HG03469 (cell line): ENCODE data around the gene CDK5RAP2.

Source experiments
- ATAC-seq: cut with Tn5 transposase; IDR thresholded peaks from one replicate; pipeline ENCODE4 v1.9.1; 2021; ENCODE audit warnings: mild to moderate bottlenecking, moderate library complexity, moderate number of reproducible peaks; ENCODE audit not compliant: unreplicated experiment

Gene CDK5RAP2

DNA sequence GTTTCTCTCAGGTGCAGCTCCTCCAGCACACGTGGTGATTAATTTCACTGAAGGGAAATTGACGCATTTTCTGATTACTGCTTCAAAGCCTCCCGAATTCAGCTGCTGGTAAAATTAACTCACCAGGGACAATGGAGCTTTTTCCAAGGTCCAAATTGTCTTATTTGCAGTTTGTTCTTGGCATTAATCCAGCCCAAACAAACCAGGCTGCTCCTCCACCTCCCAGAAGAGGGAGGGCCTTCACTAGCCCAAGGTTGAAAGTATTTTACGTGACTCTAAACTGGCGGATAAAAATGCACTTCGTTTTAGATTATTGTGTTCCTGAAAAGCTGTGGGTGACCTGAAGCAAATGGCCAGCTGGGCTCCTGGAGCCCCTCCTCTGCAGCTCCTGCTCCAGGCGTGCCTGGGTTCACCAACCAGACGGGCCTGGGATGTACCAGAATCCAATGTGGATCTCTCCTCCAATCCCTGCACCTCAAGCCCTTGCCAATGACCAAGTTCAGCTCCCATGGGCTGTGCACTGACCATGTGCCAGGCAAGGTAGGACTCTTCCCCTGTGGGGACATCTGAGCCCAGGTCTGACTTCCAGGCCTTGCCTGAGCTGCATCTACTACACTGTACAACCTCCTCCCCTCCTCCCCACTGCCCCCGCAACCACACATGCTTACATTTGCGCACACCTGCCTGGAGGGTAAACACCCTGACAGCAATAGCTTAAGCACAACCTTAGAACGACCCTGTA is 193.4 kb downstream of the CDK5RAP2 start:
- no peak for ATAC-seq

DNA sequence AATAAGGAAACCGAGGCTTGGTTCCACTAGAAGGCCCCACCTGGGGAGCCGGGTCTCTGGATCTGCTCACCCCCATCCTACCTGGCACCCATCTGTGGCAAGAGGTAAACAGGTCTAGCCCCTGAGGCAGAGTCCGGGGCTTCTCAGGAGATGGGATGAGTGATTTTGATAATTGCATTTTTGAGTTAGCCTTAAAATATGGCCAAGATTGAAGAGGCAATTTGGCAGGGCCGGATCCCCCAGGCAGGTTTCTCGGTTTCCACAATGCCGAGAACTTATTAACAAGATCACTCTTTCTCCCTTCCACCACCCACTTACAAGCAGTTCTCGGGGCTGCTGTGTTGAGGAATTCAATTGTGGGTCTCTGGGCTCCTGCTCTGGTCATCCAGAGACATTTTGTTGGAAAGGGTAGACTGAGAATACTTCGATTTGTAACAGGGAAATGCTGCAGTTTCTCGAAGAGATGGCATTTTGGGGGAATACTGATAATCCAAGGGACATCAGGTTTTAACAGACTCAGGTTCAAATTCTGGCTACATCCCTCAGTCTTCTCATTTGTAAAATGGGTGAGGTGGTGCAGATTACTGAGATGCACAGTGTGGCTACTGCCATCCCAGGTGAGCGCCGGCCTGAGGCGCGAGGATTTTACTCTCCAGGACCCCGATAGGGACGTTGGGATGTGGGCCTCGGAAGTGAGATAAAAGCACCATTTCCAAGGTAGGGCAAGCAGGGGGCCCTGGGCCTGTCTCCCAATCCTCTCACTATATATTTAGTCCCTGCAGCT is 194.2 kb downstream of the CDK5RAP2 start:
- ATAC-seq = no peak

DNA sequence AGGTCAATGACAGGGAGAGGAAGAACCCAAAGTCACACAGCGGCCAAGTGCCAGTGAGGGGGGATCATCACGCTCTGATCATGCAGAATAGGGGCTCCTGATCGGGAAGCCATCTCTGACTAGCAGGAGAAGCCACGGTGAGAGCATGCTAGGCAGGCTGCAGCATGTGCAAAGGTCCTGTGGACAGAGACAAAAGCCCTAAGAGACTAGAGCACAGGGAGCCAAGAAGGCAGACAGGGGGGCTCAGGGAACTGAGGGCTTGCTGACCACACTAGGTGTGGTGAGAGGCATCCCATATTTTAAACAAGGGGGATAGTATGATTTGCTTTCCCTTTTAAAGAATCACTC is 195.1 kb downstream of the CDK5RAP2 start:
- ATAC-seq = no peak

DNA sequence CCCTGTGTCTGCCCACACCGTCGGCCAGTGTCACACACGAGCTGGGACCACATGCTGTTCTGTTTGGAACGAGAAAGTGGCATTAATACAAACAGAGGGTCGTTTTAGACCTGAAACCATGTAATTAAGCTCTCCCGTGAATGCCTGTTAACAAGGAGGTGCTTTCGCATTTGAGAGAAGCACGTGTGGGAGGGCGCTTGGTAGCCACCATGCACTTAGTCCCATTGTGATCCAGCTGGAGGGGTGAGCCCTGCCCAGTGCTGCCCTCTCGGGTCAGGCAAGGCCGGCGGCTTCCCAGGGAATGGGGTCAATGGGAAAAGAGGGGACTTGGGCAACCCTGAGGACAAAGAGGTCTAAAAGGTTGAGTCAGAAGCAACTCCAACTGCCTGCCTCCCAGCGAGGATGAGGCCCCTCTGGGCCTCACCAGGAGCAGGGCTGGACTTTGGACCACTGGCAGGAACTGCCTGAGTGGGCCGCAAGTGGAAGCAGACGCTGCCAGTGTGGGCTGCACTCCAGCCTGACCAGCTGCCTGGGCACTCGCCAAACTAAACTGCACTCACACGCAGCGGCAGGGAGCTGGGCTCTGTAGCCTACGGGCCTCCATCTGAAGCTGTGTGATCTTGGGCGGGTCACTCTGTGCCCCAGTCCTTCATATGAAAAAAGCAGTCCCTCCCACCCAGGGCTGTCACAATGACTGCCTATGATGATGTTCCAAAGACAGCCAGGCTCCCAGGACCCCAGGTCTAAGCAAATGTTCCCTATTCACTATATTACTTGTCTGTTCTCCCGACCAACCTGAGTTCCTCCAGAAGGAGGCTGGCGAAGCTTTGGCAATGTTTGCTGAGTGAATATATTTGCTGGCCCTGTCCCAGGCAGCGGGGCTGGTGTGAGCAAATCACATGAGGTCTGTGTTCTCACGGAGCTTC is 195.7 kb downstream of the CDK5RAP2 start:
- ATAC-seq = no peak

DNA sequence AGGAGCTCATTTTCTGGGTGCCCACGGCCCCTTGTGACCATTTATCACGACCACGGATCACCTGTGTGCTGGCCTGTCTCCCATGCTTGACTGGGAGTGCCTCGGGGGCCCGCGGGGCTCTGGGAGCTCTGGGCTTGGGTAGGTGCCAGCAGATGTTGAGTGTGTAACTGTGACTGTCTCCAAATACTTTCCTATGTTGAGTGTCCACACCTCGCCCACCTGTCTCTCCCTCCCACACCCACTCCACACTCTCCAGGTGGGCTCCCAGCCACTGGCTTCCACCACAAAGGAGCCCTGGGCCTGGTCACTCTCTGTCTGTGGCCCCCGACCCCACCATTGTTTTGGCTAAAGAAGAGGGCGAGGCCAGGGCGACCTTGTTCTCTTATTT is 196.4 kb downstream of the CDK5RAP2 start:
- no peak for ATAC-seq

DNA sequence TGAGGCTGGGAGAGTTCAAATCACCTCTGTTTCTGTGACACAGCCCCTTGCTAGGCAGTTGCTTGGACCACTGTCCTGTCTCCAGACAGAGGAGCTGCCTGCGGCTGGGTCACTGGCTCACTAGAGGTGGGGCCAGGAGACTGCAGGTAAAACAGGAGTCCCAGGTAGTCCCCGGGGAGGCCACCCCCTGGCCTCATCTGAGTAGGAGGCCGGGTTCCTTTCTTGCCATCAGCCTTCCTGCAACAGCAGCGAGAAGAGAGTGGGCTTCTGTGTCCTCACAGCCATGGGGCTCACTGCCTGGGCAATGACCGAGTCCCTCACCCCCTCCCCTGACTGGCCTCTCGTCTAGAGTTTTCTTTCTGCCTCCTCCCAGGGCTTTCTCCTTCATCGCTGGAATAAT is 197.5 kb downstream of the CDK5RAP2 start:
- no peak for ATAC-seq

DNA sequence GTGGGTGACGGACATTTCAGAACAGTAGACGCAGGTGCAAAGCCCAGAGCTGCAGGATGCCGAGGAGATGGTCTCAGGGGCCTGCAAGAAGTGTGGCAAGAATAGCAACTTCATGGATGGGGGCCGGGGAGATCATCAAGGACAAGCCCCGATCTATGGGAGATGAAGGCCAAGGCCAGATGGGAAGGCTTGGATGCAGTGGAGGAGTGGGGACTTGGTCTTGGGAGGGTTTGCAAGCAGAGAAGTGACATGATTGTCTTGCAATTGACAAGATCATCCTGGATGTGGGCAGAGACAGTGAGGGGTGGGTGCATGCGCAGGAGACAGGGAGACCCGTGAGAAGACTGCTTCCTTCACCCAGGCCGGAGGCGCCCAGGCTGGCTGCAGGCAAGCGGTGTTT is 198.1 kb downstream of the CDK5RAP2 start:
- no peak for ATAC-seq

DNA sequence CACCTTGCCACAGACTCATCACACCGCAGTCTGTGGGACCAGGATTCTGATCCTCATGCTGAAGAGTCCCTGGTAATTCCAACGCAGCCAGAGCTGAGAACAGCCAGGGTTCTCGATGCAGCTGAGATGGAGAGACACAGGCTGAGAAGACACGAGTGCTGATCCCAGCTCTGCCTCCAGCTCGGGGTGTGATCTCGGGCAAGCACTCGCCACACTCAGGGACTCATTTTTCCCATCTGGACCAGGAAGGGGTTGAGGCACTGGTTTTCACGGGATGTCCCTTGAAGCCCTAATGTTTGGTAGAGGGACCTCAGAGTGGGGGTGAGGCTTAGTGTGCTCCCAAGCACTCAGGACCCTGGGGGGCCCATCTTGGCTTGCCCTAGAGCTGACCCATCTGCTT is 200.4 kb downstream of the CDK5RAP2 start:
- ATAC-seq = no peak

DNA sequence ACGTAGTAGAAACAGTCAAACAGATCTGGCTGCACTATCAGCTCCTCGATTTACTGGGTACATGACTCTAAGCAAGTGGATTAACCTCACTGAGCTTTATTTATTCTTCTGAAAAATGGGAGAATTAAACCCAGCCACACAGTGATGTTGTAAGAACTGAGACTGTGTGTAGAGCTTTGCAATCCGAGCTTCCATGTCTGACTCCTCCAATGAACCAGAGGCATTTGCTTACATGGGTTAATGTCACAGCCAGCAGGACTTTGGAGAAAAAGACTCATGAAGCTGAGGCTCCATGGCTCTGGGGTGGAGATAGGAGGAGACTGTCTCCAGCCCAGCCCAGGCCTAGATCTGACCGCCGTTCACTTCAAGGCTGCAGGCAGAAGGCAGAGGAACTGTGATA is 201.3 kb downstream of the CDK5RAP2 start:
- no peak for ATAC-seq

DNA sequence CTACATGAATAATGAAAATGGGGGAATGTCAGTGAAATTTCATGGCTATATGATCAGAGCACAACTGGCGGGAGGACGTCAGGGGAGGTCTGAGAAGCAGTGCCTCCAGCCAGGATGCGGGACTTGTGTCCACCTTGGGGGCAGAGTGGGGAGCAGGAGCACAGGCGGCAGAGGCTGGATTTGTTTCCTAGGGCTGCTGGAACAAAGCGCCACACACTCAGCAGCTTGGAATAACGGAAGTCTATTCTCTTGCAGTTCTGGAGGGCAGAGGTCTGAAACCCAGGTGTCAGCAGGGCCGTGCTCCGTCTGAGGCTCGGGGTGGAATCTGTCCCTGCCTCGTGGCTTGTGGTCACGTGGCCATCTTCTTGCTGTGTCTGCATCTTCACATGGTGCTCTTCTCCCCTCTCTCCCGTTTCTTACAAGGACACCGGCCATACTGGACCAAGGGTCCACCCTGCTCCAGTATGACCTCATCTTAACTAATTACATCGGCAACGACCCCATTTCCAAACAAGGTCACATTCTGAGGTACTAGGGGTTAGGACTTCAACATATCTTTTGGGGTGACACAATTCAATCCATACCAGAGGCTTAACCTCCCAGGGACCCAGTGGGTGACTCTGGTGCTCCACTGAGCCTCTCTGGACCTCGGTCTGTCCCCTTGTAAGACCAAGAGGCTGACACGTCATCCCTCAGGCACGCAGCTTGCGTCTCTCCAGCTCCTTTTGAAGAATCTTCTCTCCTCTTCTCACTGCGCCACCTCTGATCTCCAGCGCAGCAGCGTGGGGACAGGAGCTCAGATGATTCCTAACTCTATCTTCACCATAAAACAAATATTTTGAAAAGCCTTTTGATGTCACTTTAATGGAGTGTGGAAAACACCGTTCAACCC is 202.5 kb downstream of the CDK5RAP2 start:
- no peak for ATAC-seq

DNA sequence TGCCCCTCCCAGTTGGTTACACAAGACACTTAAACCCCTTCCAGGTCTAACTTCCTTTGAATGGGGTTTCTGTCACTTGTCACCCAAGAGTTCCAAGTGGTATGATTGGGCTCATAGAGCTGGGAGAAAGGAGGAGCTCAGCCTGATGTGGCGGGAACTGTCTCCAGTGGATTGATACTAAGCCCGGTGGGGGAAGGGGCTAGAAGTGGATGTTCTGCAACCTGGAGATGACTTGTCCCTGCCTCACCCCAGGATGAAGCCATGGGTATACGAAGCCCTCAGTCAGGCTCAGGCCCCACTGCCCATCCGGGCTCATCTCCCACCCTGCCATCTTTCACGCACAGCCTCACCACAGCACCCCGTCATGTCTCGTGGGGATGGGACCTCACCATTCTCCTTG is 203.9 kb downstream of the CDK5RAP2 start:
- ATAC-seq = no peak

DNA sequence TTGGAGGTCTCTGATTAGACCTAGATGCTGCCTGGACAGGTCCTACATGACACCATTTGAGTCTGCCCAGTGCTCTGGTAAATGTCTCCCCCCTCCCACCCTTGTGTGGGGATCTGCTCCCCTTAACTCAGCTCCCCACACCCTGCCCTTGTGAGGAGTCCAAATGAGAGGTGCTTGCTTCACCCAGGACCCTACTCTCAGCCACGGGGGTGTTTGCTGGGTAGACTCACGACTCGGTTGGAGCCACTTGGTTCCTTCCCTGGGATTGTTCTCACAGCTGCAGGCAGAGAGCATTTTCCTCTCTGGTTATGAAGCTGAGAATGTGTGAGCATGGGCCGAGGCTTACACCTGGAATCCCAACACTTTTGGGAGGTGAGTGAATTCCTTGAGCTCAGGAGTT is 204.7 kb downstream of the CDK5RAP2 start:
- no peak for ATAC-seq

DNA sequence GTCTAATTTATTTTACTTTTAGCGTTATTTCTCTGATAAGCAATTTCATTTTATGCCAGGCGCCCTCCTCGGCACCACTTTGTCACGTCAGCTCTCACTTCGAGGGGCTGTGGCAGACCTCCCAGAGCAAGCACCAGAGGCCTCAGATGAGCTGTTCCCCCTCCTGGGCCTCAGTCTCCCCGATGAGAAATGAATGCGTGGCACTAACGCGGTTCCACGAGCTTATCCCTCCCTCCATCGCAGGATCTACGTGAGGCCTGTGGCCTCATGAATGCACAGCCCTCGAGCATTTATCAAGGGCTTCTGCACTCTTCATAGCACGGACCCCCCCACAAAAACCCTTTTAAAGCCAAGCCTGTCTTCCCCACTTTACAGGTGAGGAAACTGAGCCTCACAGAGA is 205.2 kb downstream of the CDK5RAP2 start:
- no peak for ATAC-seq

DNA sequence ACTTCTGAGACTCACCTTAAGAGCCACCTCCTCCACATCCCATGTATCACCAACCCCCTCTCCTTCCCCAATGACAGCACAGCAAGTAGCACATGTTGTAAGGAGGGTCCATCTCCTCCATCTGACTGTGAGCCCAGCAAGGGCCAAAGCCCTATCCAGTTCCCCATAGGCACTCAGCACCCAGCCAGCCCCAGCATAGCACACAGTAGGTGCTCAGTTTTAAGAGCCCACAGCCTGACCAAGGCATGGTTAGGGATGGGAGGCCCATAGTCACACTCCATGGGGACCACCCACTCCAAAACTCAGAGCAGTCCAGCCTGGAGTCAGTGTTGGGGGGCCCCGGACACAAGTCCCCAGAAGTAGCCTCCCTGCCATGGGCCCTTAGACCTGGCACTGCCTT is 205.7 kb downstream of the CDK5RAP2 start:
- ATAC-seq = no peak

DNA sequence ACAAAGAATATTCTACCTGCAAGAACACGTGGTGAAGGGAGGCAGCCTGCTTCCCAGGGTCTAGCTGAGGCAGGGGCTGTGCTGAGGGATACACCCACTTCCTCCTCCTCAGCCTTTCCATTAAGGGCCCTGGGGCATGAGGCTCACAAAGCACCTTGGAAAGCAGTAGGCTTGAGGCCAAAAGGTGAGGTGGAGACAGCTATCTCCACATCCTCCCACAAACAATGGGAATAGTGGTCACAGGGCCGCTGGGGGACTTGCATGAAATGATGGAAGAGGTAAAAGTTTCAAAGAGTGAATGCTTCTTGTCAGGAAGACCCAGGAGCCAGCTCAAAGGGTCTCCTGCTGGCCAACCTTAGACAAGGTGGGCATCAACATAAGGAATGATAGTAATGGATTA is 207.9 kb downstream of the CDK5RAP2 start:
- no peak for ATAC-seq

DNA sequence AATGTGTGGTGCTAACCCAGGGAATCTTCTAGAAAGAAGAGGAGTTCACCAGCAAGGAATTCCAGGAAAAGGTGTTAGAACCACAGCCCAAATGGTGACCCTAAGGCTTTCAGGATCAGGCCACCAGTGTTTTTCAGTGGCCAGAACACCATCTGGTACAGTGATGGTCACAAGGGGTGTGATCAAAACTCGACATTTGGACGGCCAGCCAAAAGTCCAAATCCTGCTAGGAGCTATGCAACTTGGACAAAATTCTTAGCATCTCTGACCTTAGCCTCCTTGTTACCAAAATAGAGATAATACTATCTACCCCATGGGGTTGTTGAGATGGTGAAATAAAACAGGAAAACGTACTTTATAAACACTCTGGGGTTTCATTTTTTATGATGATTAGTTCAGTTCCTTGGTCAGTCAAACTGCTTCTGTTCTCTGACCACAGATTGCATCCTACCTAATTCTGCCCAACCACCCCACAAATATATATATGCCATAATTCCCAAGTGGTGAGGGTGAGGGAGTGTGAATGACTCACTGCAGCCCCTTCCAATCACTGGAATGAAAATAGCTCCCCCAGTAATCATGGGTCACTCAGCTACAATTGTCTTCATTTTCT is 210.3 kb downstream of the CDK5RAP2 start:
- ATAC-seq = no peak

DNA sequence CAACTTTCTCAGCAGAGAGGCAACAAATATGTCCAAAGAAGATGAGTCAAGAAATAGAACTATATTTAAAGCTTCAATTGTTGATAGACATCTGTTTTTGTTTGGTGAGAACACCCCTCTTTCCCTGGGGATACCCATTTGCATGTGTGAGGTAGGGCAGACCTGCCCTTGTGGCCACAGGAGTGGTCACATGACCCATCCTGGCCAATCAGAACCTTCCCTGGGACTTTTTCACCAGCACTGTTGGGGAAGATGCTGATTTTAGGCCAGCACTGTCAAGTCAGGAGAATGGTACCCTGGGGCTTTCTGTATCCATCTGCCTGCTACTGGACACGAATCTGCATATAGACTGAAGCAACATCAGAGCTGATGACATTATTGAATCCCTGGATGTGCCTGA is 211.2 kb downstream of the CDK5RAP2 start:
- ATAC-seq = no peak

DNA sequence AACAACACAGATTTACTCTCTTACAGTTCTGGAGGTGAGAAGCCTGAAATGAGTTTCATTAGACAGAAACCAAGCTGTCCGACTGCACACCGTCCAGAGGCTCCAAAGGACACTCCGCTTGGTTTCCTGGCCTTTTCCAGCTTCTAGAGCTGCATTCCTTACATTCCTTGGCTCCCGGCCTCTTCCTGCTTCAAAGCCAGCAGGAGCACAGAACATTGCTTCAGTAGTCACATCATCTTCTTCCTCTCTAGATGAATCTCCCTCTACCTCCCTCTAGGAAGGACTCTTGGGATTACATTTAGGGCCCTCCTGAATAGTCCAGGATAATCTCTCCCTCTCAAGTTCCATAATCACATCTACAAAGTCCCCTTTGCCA is 213.3 kb downstream of the CDK5RAP2 start:
- no peak for ATAC-seq

DNA sequence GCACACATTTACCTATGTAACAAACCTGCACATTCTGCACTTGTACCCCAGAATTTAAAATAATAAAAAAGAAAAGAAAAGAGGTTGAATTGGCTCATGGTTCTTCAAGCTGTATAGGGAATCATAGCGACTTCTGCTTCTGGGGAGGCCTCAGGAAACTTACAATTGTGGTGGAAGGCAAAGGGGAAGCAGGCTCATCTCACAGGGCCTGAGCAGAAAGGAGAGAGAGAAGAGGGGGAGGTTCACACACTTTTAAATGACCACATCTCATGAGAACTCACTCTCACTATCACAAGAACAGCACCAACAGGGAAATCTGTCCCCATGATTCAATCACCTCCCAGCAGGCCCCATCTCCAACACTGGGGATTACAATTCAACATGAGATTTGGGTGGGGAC is 214.6 kb downstream of the CDK5RAP2 start:
- ATAC-seq = no peak

DNA sequence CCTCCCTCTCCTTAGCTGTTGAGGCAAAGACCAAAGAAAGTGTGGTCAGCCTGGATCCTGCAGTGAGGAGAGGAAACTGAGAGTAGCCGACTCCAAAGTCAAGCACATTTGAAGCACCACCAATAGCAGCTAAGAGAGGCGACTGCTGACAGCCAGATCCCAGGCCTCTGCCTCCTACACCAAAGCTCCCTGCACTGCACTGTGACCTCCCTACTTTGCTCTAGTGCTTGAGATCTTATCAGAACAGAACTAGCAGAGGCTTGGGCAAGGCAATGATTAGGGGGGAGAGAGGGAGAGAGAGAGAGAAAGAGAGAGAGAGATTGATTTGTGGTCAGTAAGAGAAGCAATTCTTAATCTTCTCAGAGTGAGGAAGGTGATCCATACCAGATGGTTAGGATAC is 216.3 kb downstream of the CDK5RAP2 start:
- no peak for ATAC-seq
